Measurements from ENCODE around the gene MERTK. TPM values are rescaled to one million over a fixed set of nuclear protein-coding genes. Genes with fewer than 3 reads are reported as not detected.
"Not testable (repeated sequence)": the region's sequence is repeated elsewhere in the genome, so short reads cannot be mapped to it uniquely, and the experiment has no call there.

The MERTK gene
- total RNA-seq, 6 donors from 2014 or later = 15.5 to 141 (median 21.9) TPM

DNA sequence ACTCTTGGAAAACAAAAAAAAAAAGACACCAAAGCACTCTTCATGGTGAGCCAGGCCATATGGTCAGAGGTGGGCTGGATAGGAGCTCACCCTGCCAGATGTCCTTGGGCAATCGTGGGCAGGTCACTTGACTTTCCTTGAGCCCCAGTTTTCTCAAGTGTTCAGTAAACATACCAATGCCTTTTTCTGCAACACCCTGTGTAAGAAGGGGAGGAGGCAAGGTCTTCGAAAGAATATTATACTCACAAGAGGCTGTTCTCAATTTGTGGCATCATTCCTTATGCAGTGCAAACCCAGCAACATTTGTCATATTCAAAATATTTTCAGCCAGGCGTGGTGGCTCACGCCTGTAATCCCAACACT is 133.8 kb downstream of the MERTK start:
- Histone ChIP-seq H3K4me3 (no peak overlapping the region), H3K4me1 (peaks cover 24 to 33% (median 24%) of the 10 kb centered on the region in 4 donors), H3K36me3 (no peaks in the 10 kb centered on the region), H3K27ac (peak overlapping the region; percentile 69 to 83 (median 72)), H3K27me3 (no peaks in the 10 kb centered on the region), H3K9me3 (no peaks in the 10 kb centered on the region)
- ATAC-seq (ENCODE audit: low FRiP score in 2 of 2) = peak; percentile 67 to 91
- TF ChIP-seq POLR2AphosphoS5 (IDR thresholded peaks at IDR 0.05) (peak in 1 of 2 donors; percentile 29), POLR2A (IDR thresholded peaks at IDR 0.05) (no peak), EP300 (IDR thresholded peaks at IDR 0.05) (peak in 2 of 4 donors; percentile 20 to 70)
- TF ChIP-seq, protein P1, sequence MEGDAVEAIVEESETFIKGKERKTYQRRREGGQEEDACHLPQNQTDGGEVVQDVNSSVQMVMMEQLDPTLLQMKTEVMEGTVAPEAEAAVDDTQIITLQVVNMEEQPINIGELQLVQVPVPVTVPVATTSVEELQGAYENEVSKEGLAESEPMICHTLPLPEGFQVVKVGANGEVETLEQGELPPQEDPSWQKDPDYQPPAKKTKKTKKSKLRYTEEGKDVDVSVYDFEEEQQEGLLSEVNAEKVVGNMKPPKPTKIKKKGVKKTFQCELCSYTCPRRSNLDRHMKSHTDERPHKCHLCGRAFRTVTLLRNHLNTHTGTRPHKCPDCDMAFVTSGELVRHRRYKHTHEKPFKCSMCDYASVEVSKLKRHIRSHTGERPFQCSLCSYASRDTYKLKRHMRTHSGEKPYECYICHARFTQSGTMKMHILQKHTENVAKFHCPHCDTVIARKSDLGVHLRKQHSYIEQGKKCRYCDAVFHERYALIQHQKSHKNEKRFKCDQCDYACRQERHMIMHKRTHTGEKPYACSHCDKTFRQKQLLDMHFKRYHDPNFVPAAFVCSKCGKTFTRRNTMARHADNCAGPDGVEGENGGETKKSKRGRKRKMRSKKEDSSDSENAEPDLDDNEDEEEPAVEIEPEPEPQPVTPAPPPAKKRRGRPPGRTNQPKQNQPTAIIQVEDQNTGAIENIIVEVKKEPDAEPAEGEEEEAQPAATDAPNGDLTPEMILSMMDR (IDR thresholded peaks at IDR 0.05) = no peak
- 44 to 54% methylated on average over 4 of the region's 4 CpGs for WGBS, 2 donors
- DNase-seq = peak in 1 of 2 donors; percentile 85

GRCh38 chr2:112032689-112033465 is 134.5 kb downstream of the MERTK start:
- ATAC-seq (ENCODE audit: low FRiP score in 2 of 2) (peak; percentile 62 to 81), DNase-seq (peak in 1 of 2 donors; percentile 80)
- TF ChIP-seq POLR2A (IDR thresholded peaks at IDR 0.05) (no peak), EP300 (IDR thresholded peaks at IDR 0.05) (no peak), POLR2AphosphoS5 (IDR thresholded peaks at IDR 0.05) (no peak)
- TF ChIP-seq, protein P1 (IDR thresholded peaks at IDR 0.05) = no peak
- WGBS, 2 donors = 29 to 49% methylated on average over 4 of the region's 4 CpGs
- Histone ChIP-seq H3K36me3 (no peaks in the 10 kb centered on the region), H3K4me3 (no peak overlapping the region), H3K27me3 (no peaks in the 10 kb centered on the region), H3K4me1 (peaks cover 24 to 33% (median 24%) of the 10 kb centered on the region in 4 donors), H3K27ac (peak overlapping the region; percentile 69 to 83 (median 72)), H3K9me3 (no peaks in the 10 kb centered on the region)

- peaks cover 24 to 33% (median 24%) of the 10 kb centered on the region in 4 donors for H3K4me1 ChIP-seq
- no peaks in the 10 kb centered on the region for H3K27me3 ChIP-seq
- no peak for TF ChIP-seq POLR2A (IDR thresholded peaks at IDR 0.05)
- TF ChIP-seq EP300 (IDR thresholded peaks at IDR 0.05) = peak in 1 of 4 donors; percentile 63
- peak; percentile 8 to 54 for ATAC-seq (ENCODE audit: low FRiP score in 2 of 2)
- no peaks in the 10 kb centered on the region for H3K36me3 ChIP-seq
- no peaks in the 10 kb centered on the region for H3K9me3 ChIP-seq
- DNase-seq = peak in 1 of 2 donors; percentile 77
- H3K4me3 ChIP-seq = no peak overlapping the region
- WGBS, 2 donors = 50% methylated on average over 1 of the region's 1 CpG
- H3K27ac ChIP-seq = peak overlapping the region; percentile 69 to 83 (median 72)
These were observed 135.2 kb downstream of the MERTK start for GRCh38 chr2:112033600-112033999.

GRCh38 chr2:112034924-112035323 is 136.5 kb downstream of the MERTK start:
- 62 to 90% methylated on average over 3 of the region's 3 CpGs for WGBS, 2 donors
- no peak overlapping the region for H3K4me3 ChIP-seq

GRCh38 chr2:112035786-112036185 is 137.4 kb downstream of the MERTK start:
- H3K9me3 ChIP-seq = no peaks in the 10 kb centered on the region
- H3K4me1 ChIP-seq = peaks cover 24 to 29% (median 24%) of the 10 kb centered on the region in 4 donors
- H3K4me3 ChIP-seq = no peak overlapping the region
- TF ChIP-seq POLR2A (IDR thresholded peaks at IDR 0.05) = no peak
- TF ChIP-seq EP300 (IDR thresholded peaks at IDR 0.05) = no peak
- TF ChIP-seq, protein P1 (IDR thresholded peaks at IDR 0.05) = no peak
- no peaks in the 10 kb centered on the region for H3K27me3 ChIP-seq
- no peak for ATAC-seq (ENCODE audit: low FRiP score in 2 of 2)
- H3K27ac ChIP-seq = no peak overlapping the region
- no peaks in the 10 kb centered on the region for H3K36me3 ChIP-seq
- WGBS, 2 donors = 91 to 98% methylated on average over 1 of the region's 1 CpG
- DNase-seq = no peak

More at GRCh38 chr2:112034924-112035323, 136.5 kb downstream of the MERTK start:
- Histone ChIP-seq H3K9me3 (no peaks in the 10 kb centered on the region), H3K27ac (no peak overlapping the region), H3K27me3 (no peaks in the 10 kb centered on the region), H3K36me3 (no peaks in the 10 kb centered on the region), H3K4me1 (peaks cover 24 to 29% (median 24%) of the 10 kb centered on the region in 4 donors)
- DNase-seq (no peak), ATAC-seq (ENCODE audit: low FRiP score in 2 of 2) (no peak)
- TF ChIP-seq POLR2A (IDR thresholded peaks at IDR 0.05) (no peak), POLR2AphosphoS5 (IDR thresholded peaks at IDR 0.05) (no peak), EP300 (IDR thresholded peaks at IDR 0.05) (no peak)
- TF ChIP-seq, protein P1 (IDR thresholded peaks at IDR 0.05) = no peak

DNA sequence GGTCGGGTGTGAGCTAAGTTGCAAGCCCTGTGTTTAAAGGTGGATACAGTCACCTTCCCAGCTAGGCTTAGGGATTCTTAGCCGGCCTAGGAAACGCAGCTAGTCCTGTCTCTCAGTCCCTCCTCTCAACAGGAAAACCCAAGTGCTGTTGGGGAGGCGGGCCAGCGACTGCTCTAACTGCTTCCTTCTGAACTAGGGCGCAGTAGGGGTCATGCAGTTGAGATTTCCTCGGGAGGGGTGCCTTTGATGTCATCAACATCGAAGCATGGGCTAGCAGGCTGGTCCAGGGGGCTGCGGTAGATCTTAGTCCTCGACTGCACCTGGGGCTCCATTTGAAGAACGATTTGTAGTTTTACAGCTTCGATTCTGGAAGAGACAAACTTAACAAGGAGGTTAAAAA is 141.1 kb downstream of the MERTK start:
- not testable (repeated sequence) for H3K36me3 ChIP-seq; ATAC-seq (ENCODE audit: low FRiP score in 2 of 2); DNase-seq; H3K27ac ChIP-seq; H3K4me1 ChIP-seq; H3K27me3 ChIP-seq; H3K9me3 ChIP-seq; H3K4me3 ChIP-seq
- WGBS, 2 donors = 89 to 94% methylated on average over 11 to 12 of the region's 12 CpGs

- 82 to 95% methylated on average over 2 of the region's 2 CpGs for WGBS, 2 donors
These were observed 141.7 kb downstream of the MERTK start for GRCh38 chr2:112040066-112040465.

GRCh38 chr2:112041460-112041859 is 143.1 kb downstream of the MERTK start:
- H3K27ac ChIP-seq; H3K4me1 ChIP-seq; H3K27me3 ChIP-seq; H3K9me3 ChIP-seq; ATAC-seq (ENCODE audit: low FRiP score in 2 of 2); H3K36me3 ChIP-seq; DNase-seq; H3K4me3 ChIP-seq: not testable (repeated sequence)
- 63 to 90% methylated on average over 6 of the region's 6 CpGs for WGBS, 2 donors

More at GRCh38 chr2:112040066-112040465, 141.7 kb downstream of the MERTK start:
- not testable (repeated sequence) for H3K9me3 ChIP-seq; H3K27me3 ChIP-seq; H3K27ac ChIP-seq; ATAC-seq (ENCODE audit: low FRiP score in 2 of 2); H3K36me3 ChIP-seq; H3K4me1 ChIP-seq; H3K4me3 ChIP-seq; DNase-seq
